ENCODE measurements around the gene DPP7.

DNA sequence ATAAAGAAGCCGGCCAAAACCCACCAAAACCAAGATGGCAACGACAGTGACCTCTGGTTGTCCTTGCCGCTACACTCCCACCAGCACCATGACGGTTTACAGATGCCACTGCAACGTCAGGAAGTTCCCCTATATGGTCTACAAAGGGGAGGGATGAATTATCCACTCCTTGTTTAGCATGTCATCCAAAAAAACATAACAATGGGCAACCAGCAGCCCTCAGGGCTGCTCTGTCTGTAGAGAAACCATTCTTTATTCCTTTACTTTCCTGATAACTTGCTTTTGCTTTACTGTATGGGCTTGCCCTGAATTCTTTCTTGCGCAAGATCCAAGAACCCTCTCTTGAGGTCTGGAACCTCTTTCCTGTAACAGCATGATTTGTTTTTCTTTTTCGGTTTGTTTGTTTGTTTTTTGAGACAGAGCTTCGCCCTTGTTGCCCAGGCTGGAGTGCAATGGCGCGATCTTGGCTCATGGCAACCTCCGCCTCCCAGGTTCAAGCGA, 39.2 kb downstream of the DPP7 start:
- no peak for TF ChIP-seq EP300 (IDR thresholded peaks at IDR 0.05; ENCODE audit: borderline replicate concordance)
- TF ChIP-seq, protein P1, sequence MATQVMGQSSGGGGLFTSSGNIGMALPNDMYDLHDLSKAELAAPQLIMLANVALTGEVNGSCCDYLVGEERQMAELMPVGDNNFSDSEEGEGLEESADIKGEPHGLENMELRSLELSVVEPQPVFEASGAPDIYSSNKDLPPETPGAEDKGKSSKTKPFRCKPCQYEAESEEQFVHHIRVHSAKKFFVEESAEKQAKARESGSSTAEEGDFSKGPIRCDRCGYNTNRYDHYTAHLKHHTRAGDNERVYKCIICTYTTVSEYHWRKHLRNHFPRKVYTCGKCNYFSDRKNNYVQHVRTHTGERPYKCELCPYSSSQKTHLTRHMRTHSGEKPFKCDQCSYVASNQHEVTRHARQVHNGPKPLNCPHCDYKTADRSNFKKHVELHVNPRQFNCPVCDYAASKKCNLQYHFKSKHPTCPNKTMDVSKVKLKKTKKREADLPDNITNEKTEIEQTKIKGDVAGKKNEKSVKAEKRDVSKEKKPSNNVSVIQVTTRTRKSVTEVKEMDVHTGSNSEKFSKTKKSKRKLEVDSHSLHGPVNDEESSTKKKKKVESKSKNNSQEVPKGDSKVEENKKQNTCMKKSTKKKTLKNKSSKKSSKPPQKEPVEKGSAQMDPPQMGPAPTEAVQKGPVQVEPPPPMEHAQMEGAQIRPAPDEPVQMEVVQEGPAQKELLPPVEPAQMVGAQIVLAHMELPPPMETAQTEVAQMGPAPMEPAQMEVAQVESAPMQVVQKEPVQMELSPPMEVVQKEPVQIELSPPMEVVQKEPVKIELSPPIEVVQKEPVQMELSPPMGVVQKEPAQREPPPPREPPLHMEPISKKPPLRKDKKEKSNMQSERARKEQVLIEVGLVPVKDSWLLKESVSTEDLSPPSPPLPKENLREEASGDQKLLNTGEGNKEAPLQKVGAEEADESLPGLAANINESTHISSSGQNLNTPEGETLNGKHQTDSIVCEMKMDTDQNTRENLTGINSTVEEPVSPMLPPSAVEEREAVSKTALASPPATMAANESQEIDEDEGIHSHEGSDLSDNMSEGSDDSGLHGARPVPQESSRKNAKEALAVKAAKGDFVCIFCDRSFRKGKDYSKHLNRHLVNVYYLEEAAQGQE (IDR thresholded peaks at IDR 0.05; ENCODE audit: low read depth), result no peak
- TF ChIP-seq, protein P2, sequence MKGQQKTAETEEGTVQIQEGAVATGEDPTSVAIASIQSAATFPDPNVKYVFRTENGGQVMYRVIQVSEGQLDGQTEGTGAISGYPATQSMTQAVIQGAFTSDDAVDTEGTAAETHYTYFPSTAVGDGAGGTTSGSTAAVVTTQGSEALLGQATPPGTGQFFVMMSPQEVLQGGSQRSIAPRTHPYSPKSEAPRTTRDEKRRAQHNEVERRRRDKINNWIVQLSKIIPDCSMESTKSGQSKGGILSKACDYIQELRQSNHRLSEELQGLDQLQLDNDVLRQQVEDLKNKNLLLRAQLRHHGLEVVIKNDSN (IDR thresholded peaks at IDR 0.05), result no peak
